Measurements from ENCODE around the gene ATP10B.

Gene ATP10B

GRCh38 chr5:160567031-160567705, 284.8 kb downstream of the ATP10B start:
- Histone ChIP-seq H3K4me3 (ENCODE audit: low read depth in 1 of 2, low read length in 2 of 2) (no peak overlapping the region), H3K27me3 (ENCODE audit: low read depth, low read length) (no peaks in the 10 kb centered on the region), H3K9me3 (ENCODE audit: control insufficient read depth in 1 of 2, low read length in 2 of 2) (no peaks in the 10 kb centered on the region), H3K36me3 (ENCODE audit: control insufficient read depth in 1 of 2, insufficient read depth in 2 of 2, low read length in 2 of 2) (no peaks in the 10 kb centered on the region), H3K4me1 (ENCODE audit: control insufficient read depth in 1 of 2, insufficient read depth in 2 of 2, low read length in 2 of 2) (no peaks in the 10 kb centered on the region), H3K27ac (ENCODE audit: low read length) (no peak overlapping the region)

- Histone ChIP-seq H3K4me1 (ENCODE audit: control insufficient read depth in 1 of 2, insufficient read depth in 2 of 2, low read length in 2 of 2) (no peaks in the 10 kb centered on the region), H3K27ac (ENCODE audit: low read length) (no peak overlapping the region), H3K36me3 (ENCODE audit: control insufficient read depth in 1 of 2, insufficient read depth in 2 of 2, low read length in 2 of 2) (no peaks in the 10 kb centered on the region)
These were observed 286.6 kb downstream of the ATP10B start for GRCh38 chr5:160565376-160565775.

GRCh38 chr5:160556846-160557245, 295.2 kb downstream of the ATP10B start:
- H3K36me3 ChIP-seq (ENCODE audit: control insufficient read depth in 1 of 2, insufficient read depth in 2 of 2, low read length in 2 of 2), result no peaks in the 10 kb centered on the region
- no peaks in the 10 kb centered on the region for H3K4me1 ChIP-seq (ENCODE audit: control insufficient read depth in 1 of 2, insufficient read depth in 2 of 2, low read length in 2 of 2)
- H3K9me3 ChIP-seq (ENCODE audit: control insufficient read depth in 1 of 2, low read length in 2 of 2), result no peaks in the 10 kb centered on the region
- H3K27ac ChIP-seq (ENCODE audit: low read length), result no peak overlapping the region
- no peaks in the 10 kb centered on the region for H3K27me3 ChIP-seq (ENCODE audit: low read depth, low read length)
- H3K4me3 ChIP-seq (ENCODE audit: low read depth in 1 of 2, low read length in 2 of 2), result no peak overlapping the region

More at GRCh38 chr5:160565376-160565775, 286.6 kb downstream of the ATP10B start:
- Histone ChIP-seq H3K4me3 (ENCODE audit: low read depth in 1 of 2, low read length in 2 of 2) (no peak overlapping the region), H3K9me3 (ENCODE audit: control insufficient read depth in 1 of 2, low read length in 2 of 2) (no peaks in the 10 kb centered on the region), H3K27me3 (ENCODE audit: low read depth, low read length) (no peaks in the 10 kb centered on the region)

- no peak overlapping the region for H3K27ac ChIP-seq (ENCODE audit: low read length)
- no peaks in the 10 kb centered on the region for H3K36me3 ChIP-seq (ENCODE audit: control insufficient read depth in 1 of 2, insufficient read depth in 2 of 2, low read length in 2 of 2)
- no peaks in the 10 kb centered on the region for H3K4me1 ChIP-seq (ENCODE audit: control insufficient read depth in 1 of 2, insufficient read depth in 2 of 2, low read length in 2 of 2)
- H3K27me3 ChIP-seq (ENCODE audit: low read depth, low read length), result no peaks in the 10 kb centered on the region
- no peak overlapping the region for H3K4me3 ChIP-seq (ENCODE audit: low read depth in 1 of 2, low read length in 2 of 2)
- no peaks in the 10 kb centered on the region for H3K9me3 ChIP-seq (ENCODE audit: control insufficient read depth in 1 of 2, low read length in 2 of 2)
These were observed 295.9 kb downstream of the ATP10B start for GRCh38 chr5:160555971-160556631.

- Histone ChIP-seq H3K4me1 (ENCODE audit: control insufficient read depth in 1 of 2, insufficient read depth in 2 of 2, low read length in 2 of 2) (no peaks in the 10 kb centered on the region), H3K27me3 (ENCODE audit: low read depth, low read length) (no peaks in the 10 kb centered on the region), H3K27ac (ENCODE audit: low read length) (no peak overlapping the region), H3K36me3 (ENCODE audit: control insufficient read depth in 1 of 2, insufficient read depth in 2 of 2, low read length in 2 of 2) (no peaks in the 10 kb centered on the region), H3K9me3 (ENCODE audit: control insufficient read depth in 1 of 2, low read length in 2 of 2) (no peaks in the 10 kb centered on the region), H3K4me3 (ENCODE audit: low read depth in 1 of 2, low read length in 2 of 2) (no peak overlapping the region)
These were observed 296.4 kb downstream of the ATP10B start for GRCh38 chr5:160555581-160555970.

- H3K27ac ChIP-seq (ENCODE audit: low read length), result no peak overlapping the region
- H3K36me3 ChIP-seq (ENCODE audit: control insufficient read depth in 1 of 2, insufficient read depth in 2 of 2, low read length in 2 of 2), result no peaks in the 10 kb centered on the region
- no peaks in the 10 kb centered on the region for H3K9me3 ChIP-seq (ENCODE audit: control insufficient read depth in 1 of 2, low read length in 2 of 2)
- no peaks in the 10 kb centered on the region for H3K4me1 ChIP-seq (ENCODE audit: control insufficient read depth in 1 of 2, insufficient read depth in 2 of 2, low read length in 2 of 2)
- no peaks in the 10 kb centered on the region for H3K27me3 ChIP-seq (ENCODE audit: low read depth, low read length)
- H3K4me3 ChIP-seq (ENCODE audit: low read depth in 1 of 2, low read length in 2 of 2), result no peak overlapping the region
These were observed 301.9 kb downstream of the ATP10B start for GRCh38 chr5:160550075-160550474.

GRCh38 chr5:160548949-160549645, 302.9 kb downstream of the ATP10B start:
- Histone ChIP-seq H3K9me3 (ENCODE audit: control insufficient read depth in 1 of 2, low read length in 2 of 2) (no peaks in the 10 kb centered on the region), H3K27me3 (ENCODE audit: low read depth, low read length) (no peaks in the 10 kb centered on the region), H3K36me3 (ENCODE audit: control insufficient read depth in 1 of 2, insufficient read depth in 2 of 2, low read length in 2 of 2) (no peaks in the 10 kb centered on the region), H3K27ac (ENCODE audit: low read length) (no peak overlapping the region), H3K4me3 (ENCODE audit: low read depth in 1 of 2, low read length in 2 of 2) (no peak overlapping the region), H3K4me1 (ENCODE audit: control insufficient read depth in 1 of 2, insufficient read depth in 2 of 2, low read length in 2 of 2) (no peaks in the 10 kb centered on the region)

- no peak overlapping the region for H3K27ac ChIP-seq (ENCODE audit: low read length)
These were observed 304.1 kb downstream of the ATP10B start for GRCh38 chr5:160547872-160548271.

GRCh38 chr5:160547061-160547460, 304.9 kb downstream of the ATP10B start:
- no peaks in the 10 kb centered on the region for H3K27me3 ChIP-seq (ENCODE audit: low read depth, low read length)

More at GRCh38 chr5:160547872-160548271, 304.1 kb downstream of the ATP10B start:
- no peaks in the 10 kb centered on the region for H3K36me3 ChIP-seq (ENCODE audit: control insufficient read depth in 1 of 2, insufficient read depth in 2 of 2, low read length in 2 of 2)
- H3K4me3 ChIP-seq (ENCODE audit: low read depth in 1 of 2, low read length in 2 of 2), result no peak overlapping the region
- H3K9me3 ChIP-seq (ENCODE audit: control insufficient read depth in 1 of 2, low read length in 2 of 2), result no peaks in the 10 kb centered on the region
- no peaks in the 10 kb centered on the region for H3K27me3 ChIP-seq (ENCODE audit: low read depth, low read length)
- no peaks in the 10 kb centered on the region for H3K4me1 ChIP-seq (ENCODE audit: control insufficient read depth in 1 of 2, insufficient read depth in 2 of 2, low read length in 2 of 2)

GRCh38 chr5:160545832-160546231, 306.2 kb downstream of the ATP10B start:
- Histone ChIP-seq H3K9me3 (ENCODE audit: control insufficient read depth in 1 of 2, low read length in 2 of 2) (no peaks in the 10 kb centered on the region), H3K27ac (ENCODE audit: low read length) (no peak overlapping the region), H3K27me3 (ENCODE audit: low read depth, low read length) (no peaks in the 10 kb centered on the region), H3K4me3 (ENCODE audit: low read depth in 1 of 2, low read length in 2 of 2) (no peak overlapping the region), H3K36me3 (ENCODE audit: control insufficient read depth in 1 of 2, insufficient read depth in 2 of 2, low read length in 2 of 2) (no peaks in the 10 kb centered on the region), H3K4me1 (ENCODE audit: control insufficient read depth in 1 of 2, insufficient read depth in 2 of 2, low read length in 2 of 2) (no peaks in the 10 kb centered on the region)

More at GRCh38 chr5:160547061-160547460, 304.9 kb downstream of the ATP10B start:
- no peak overlapping the region for H3K4me3 ChIP-seq (ENCODE audit: low read depth in 1 of 2, low read length in 2 of 2)
- no peaks in the 10 kb centered on the region for H3K9me3 ChIP-seq (ENCODE audit: control insufficient read depth in 1 of 2, low read length in 2 of 2)
- no peaks in the 10 kb centered on the region for H3K4me1 ChIP-seq (ENCODE audit: control insufficient read depth in 1 of 2, insufficient read depth in 2 of 2, low read length in 2 of 2)
- no peaks in the 10 kb centered on the region for H3K36me3 ChIP-seq (ENCODE audit: control insufficient read depth in 1 of 2, insufficient read depth in 2 of 2, low read length in 2 of 2)
- H3K27ac ChIP-seq (ENCODE audit: low read length), result no peak overlapping the region

GRCh38 chr5:160543395-160543794, 308.6 kb downstream of the ATP10B start:
- H3K4me1 ChIP-seq (ENCODE audit: control insufficient read depth in 1 of 2, insufficient read depth in 2 of 2, low read length in 2 of 2), result no peaks in the 10 kb centered on the region
- no peaks in the 10 kb centered on the region for H3K36me3 ChIP-seq (ENCODE audit: control insufficient read depth in 1 of 2, insufficient read depth in 2 of 2, low read length in 2 of 2)
- H3K4me3 ChIP-seq (ENCODE audit: low read depth in 1 of 2, low read length in 2 of 2), result no peak overlapping the region
- H3K9me3 ChIP-seq (ENCODE audit: control insufficient read depth in 1 of 2, low read length in 2 of 2), result no peaks in the 10 kb centered on the region
- H3K27ac ChIP-seq (ENCODE audit: low read length), result no peak overlapping the region
- H3K27me3 ChIP-seq (ENCODE audit: low read depth, low read length), result no peaks in the 10 kb centered on the region

All from muscle layer of duodenum (tissue), 2 donors.